HG03432 (cell line): ENCODE measurements around the gene SDK1.
A peak's percentile ranks its signal among the peaks of the same experiment; 100 is the strongest.
"Not testable (repeated sequence)": the region's sequence is repeated elsewhere in the genome, so short reads cannot be mapped to it uniquely, and the experiment has no call there.

Source experiments
- ATAC-seq: cut with Tn5 transposase; IDR thresholded peaks from one replicate; pipeline ENCODE4 v1.9.1; 2021; ENCODE audit warnings: mild to moderate bottlenecking, moderate library complexity; ENCODE audit not compliant: unreplicated experiment

The SDK1 gene

DNA sequence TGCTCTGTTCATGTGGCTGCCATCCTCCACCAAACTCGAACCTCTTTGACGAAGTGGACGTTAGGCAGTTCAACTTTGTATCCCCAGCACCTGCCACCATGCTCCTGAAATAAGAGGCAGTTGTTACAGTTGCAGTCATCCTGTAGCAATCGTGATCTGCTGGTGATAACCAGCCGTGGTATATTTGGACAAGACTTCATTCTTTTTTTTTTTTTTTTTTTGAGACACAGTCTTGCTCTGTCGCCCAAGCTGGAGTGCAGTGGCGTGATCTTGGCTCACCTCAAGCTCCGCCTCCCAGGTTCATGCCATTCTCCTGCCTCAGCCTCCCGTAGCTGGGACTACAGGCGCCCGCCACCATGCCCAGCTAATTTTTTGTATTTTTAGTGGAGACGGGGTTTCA lies 640.7 kb downstream of the SDK1 start:
- ATAC-seq = not testable (repeated sequence)

DNA sequence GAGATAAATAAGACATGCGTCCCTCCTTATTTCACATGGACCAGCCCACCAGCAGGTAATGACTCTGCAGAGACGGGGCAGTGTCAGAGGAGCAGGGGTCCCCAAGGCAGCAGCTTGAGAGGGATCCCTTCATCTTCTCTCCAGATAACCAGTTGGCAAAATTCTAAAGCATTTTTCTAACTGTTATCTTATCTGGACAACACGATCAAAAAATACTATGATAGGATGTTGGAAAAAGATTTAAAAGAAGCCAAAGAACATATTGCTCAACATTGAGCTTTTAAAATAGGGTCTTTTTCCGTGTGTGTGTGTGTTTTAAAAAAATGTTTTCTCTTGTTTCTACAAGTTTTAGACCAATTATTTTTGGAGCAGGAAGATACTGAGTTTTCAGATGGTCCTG lies 641.2 kb downstream of the SDK1 start:
- ATAC-seq = no peak

DNA sequence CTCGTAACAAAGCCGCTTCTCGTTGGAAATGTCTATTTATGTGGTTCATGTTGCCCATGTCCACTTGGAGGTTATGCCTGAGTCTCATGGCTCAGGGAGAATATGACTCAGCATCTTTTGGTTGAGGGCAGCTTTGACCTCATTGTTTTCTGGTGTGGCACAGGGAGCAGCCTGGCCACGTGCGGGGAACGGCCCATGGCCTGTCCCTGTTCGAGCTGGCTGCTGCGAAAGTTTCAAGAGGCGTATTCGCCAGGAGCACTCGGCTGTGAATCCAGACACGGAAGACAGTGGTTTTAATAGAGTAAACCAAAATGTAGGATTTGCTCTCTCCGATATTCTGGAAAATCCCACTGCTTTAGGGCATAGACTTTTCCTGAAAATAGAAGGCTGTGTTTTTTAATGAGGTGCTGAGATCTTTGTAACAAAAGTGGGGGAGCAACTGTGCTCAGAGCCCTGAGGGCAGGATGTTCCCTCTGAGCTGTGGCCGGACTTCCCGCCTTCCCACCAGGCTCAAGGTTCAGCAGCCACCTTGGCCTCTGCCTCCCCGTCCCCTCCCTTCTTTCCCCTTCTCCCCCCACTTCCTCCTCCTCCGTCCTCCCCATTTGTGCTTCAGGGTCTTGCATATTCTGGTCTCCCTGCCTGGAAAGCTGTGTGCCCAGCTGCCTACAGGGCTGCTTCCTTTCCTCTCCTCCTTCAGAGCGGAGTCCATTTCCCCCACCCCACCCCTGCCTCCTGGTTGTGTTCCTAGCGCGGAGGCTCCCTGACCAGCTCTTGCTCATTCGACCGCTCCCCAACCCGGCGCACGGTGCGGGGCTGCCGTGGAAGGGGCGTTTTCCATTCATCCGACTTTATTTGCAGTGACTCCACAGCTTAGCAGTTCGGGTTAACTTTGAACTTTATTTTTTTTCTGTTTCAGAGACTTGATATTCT lies 642.0 kb downstream of the SDK1 start:
- no peak for ATAC-seq

DNA sequence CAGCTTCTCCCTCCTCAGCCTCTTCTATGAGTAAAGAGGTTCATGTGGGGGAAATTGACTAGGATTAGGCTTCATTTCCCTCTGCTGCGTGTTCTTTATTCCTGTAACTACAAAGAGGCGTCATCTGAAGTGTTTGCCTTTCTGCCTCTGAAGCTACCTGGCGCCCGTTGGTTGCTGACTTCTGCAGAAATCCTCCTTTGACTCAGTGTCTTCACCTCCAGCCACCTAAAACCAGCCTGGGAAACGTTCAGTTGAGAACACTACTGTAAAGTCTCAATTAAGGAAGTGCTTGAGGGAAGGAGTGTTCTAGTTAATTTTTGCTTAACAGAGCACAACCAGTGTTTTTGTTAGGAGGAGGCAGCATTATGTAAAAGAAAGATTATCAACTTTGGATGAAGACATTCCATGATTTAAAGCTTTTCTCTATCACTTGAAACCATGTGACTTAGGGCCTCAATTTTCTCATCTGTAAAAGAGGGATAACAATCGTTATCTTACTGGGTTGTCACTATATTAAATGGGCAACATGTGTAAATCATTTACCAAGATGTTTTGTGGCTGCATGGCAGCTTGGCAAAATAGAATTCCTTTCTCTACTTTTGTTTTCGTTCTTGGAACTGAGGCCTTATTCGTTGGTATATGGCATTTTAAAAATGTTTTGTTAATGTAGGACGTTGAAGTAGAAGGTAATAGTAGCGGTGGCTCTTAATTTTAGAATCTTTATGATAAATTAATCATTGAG lies 642.9 kb downstream of the SDK1 start:
- ATAC-seq = no peak

DNA sequence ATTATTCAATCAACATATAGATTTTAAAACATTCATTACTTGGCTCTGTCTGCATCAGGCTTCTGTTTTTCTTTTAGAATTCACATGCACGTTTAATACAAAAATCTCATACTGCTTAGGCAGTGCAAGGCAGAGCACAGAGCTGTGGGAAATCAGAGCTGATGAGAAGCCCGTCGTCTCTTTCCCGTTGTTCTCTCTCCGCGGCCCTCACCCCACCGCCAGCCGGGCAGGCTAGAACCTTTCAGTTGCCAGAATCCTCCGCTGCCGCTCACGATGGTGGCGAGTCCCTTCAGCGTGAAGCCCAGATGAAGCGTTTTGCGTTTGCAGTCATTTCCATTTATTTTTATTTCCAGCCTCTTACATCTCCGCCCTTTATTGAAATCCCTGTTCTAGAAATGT lies 648.2 kb downstream of the SDK1 start:
- no peak for ATAC-seq

DNA sequence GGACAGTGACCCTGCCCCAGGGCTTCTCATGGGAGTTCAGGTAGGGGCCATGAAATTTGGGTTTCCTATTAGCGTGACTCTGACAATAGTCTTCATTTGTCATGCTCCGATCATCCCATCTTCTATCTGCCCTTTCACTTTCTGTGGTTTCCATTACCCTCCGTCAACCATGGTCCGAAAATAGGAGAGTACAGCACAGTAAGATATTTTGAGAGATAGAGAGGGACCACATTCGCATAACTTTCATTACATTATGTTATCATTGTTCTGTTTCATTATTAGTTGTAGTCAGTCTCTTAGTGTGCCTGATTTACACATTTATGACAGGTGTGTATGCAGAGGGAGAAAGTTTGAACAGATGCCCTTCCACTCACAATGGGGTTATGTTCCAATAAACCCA lies 649.2 kb downstream of the SDK1 start:
- ATAC-seq = peak; percentile 75

DNA sequence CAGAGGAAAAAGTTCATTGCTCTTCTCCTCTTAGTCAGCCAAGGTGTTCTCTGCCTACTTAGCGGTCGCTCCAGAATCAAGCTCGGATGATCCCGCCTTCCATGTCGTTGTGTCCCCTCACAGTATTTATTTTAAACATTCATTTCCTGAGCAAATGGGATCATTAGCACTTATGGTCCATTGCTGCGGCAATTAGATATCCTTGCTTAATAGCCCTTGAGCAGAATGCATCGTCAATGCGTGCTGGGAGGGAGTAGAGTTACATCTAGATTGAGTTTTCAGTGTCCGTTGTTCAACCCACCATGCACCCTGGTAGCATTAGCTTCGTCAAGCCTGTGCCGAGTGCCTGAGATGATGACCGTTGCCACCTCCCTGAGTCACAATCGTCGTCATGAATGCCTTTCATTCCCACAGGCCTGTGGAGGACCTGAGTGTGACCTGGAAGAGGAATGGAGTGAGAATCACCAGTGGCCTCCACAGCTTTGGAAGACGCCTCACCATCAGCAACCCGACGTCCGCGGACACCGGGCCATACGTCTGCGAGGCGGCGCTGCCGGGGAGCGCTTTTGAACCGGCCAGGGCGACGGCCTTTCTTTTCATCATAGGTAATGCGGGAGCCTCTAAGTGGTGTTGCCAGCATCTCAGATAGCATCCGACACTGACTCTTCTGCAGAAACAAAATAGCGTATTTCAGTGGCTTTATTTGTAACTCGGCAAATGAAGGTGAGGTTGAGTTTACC lies 650.4 kb downstream of the SDK1 start:
- ATAC-seq = no peak

DNA sequence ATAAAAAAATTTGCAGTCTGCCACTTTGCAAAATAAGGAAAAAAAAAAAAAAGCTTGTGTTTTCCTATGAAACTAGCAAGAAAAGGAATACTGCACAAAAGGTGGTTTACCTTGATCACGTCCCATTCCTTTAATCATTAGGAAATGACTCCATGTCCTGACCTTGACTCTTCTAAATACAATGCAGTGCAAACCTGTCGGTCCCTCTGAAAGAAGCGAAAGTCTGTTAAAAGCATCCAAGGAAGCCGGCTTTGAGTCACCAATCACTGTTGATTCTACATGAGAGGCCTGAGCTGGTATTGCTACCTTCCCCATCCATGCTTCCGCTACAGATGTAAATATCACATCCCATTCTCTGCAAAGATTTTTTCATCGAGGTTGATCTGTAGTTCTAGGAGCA lies 652.1 kb downstream of the SDK1 start:
- no peak for ATAC-seq

DNA sequence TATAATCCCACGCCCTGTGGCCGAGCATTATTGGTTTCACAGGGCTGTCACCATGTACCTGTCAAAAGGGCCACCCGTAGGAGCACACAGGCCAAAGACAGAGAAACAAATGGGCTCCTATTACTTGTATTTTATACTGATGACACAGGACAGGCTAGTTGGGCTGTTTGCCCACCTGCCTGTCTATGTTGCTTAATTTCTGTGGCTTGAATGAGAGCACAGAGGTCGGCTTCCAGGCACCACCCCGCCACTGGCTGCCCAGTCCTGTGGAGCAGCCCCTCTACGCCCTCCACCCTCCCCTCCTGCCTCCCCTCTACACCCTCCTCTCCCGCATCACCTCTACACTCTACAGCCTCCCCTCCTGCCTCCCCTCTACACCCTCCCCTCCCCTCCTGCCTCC lies 652.9 kb downstream of the SDK1 start:
- no peak for ATAC-seq

DNA sequence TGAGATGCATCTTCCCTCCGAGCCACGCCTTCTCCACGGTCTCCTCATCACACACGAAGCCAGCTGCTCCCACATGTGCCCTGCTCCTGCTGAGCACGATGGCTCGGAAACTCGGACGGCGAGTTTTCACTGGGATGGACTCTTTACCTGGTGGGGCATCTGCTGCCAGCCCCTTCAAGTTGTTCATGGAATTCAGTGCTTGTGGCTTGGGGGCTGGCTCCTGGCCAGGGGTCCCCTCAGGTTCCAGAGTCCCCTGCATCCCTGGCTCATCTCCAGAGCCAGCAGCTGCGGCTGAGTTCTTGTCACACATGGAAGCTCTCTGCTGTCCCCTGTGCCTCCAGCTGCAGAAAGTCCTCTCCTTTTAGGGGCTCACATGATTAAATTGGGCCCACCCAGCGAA lies 654.0 kb downstream of the SDK1 start:
- no peak for ATAC-seq

DNA sequence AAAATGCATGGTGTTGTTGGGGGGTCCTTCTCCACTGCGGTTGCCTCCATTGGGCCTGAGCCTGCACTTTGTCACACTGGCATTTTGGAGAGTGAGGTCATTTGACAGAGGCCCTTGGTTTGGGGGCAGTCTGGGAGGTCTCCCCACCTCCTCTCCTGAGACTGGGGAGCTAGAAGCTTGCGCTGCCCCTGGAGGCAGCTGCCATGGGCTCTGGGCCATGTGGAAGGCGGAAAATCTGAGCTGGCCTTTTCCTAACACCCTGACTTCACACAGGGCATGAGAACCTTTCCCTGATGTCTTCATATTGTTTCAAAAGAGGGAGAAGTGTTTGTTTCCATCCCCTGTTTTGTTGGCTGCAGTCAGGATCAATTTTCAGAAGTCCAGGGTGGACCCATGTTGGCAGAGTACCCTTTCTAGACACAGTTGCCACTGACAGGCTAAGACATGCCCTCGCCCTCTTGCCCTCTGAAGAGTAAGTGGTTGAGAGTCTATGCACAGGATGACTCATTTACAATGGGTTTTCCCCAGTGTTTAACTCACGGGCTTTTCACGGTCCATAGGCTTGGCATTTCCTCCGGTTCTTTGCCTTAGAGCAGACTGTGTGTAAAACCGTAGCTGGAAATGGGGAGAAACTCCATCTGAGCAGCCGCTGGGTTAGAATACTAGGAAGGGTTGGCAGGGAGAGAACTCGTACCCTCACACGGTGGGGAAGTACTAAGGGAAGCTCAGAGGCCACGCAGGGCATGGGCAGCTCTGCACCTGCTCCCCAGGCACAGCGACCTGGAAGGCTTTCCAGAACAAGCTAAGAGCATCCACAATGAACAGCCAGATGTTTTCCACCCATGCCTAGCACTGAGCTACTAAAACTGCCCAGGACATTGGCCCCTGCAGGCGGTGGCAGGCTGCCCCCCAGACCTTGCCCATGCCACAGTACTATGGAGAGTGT lies 655.0 kb downstream of the SDK1 start:
- peak; percentile 90 for ATAC-seq

DNA sequence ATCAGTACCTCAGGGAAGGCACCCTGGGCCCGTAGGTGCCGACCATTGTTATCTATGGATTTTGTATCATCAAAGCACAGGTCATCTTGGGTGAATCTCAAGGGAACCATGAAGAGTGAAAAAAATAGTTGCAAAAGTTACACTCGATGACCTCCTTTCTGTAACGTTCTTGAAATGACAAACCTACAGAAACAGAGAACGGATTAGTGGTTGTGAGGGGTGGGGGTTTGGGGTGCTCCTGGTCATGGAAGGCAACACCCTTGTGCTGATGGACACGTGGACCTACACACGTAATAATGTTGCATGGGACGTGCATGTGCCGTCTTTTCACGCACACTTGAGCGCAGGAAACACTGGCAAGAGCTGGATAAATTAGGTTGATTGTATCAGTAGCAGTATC lies 655.9 kb downstream of the SDK1 start:
- ATAC-seq = peak; percentile 48

DNA sequence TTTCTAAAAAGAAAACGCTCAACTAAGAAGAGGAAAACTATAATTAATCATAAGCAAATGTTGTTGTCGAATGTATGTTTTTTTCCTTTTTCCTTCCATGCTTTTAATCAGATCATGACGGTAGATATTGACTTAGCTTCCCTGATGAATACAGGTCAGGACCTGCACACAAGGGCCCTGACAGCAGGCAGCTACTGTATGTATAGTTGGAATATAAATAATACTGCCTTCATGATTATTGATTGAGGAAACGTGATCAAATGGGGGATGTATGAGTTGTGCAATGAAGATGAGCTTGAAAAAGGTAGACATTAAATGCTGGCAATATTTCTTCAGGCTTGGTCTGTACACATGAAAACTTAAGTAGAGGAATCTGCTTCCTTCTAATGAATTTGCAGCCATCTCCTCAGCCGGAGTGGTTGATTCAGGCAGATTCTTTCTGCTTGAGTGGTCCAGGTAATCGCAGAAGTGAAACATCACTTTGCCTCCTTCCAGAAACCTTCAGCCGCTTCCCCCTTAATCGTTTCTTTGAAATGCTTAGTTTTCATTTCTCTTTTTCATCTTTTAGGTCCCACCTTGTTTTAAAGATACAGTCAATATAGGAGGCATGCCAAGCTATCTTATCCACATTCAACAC lies 656.5 kb downstream of the SDK1 start:
- no peak for ATAC-seq

DNA sequence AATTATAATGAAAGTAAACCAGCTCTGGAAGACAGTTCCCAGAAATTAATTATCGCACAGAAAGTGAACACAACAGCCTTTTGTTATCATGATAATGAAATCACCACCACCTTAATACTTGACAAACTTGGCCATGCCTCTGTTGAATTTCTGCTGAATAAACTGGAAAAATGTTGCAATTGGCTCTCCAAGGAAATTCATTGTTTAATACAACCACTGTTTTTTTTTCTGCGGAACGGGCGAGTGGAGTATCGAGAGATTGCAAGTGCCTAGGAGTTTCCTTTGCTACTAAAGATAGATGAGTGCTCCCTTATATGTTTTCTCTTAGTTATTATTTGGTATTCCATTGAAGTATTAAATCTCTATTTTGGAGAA lies 657.0 kb downstream of the SDK1 start:
- no peak for ATAC-seq

DNA sequence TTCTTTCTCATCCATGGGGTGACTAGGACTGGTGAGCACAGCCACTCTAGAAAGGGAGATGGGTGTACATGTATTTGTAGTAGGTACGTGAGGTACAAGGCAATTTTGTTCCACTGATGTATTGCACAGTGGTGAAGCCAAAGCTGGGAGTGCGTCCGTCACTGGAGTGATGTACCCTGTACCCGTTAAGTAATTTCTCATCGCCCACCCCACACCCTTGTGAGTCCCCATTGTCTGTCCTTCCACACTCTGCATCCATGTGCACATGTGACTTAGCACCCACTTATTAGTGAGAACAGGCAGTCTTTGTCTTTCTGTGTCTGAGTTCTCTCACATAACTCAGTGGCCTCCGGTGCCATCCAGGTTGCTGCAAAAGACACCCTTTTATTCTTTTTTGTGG lies 658.3 kb downstream of the SDK1 start:
- no peak for ATAC-seq

DNA sequence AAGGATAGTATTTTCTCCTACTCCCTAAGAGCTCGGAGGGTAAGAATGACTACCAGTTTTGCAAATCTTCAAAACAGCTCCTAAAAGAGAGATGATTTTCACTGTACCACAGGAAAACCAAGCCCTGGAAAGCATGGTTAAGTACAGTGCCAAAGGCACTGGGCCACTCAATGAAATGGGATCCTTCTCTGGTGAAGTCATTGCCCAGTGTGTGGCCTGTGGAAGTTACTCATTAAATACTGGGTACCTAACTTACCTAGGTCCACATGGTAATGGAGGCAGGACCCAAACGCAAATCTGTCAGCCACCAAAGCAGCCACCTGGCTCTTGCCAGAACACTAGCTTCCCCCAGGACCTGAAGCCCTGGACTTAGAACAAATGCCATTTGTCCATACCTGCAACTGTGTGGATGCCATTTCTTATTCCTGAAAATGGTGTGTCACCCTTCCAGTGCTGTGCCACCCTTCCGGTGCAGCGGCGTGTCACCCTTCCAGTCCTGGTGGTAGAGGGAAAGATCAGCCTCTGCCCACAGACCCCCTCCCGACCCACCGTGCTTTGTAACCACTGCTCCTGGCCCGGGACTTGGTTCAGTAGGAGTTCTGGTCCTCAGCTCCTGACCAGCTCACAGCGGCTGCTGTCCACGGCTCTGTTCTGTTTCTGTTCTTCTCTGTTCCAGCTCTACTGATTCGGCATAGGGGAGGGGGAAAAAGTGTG lies 659.2 kb downstream of the SDK1 start:
- ATAC-seq = no peak

DNA sequence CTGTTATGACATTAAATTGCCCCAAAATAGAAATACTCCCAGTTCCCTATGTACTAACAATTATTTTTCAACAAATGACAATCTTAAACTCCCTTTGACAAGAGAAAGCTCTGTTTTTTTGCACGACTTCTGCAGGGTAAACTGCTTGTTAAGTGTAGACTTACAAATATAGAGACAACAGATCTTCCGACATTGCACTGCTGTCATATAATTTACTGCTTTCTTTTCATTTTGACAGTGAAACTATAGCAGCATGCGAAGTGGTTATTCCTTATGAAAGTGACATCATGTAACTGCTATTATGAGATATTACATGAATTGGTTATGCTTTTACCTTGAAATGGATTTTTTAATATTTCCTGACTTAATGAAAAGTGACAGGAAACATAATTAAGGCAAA lies 659.9 kb downstream of the SDK1 start:
- ATAC-seq = no peak

DNA sequence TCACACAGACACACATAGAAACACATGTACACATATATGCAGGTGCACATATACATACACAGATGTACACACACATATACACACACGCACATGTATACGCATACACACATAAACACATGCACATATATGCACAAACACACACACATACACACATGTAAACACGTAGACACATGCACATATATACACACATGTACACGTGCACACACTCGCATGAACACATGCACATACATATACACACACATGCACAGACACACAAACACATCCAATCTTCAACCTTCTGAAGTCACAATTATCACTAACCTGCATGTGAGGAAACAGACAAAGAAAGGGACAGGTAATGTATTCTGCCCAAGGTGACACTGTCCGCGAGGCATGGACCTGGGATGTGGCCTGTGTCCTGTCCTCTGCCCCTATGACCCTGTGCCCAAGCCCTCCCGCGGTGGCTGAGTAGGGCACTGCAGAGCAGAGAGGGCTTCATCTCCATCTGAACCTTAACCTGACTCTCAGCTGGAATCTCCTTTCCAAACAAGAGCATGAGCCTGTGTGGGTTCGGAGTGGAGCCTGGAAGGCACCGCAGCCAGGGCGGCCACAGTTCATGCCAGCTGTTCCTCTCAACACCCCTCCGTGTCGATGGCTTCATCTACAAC lies 660.9 kb downstream of the SDK1 start:
- no peak for ATAC-seq

DNA sequence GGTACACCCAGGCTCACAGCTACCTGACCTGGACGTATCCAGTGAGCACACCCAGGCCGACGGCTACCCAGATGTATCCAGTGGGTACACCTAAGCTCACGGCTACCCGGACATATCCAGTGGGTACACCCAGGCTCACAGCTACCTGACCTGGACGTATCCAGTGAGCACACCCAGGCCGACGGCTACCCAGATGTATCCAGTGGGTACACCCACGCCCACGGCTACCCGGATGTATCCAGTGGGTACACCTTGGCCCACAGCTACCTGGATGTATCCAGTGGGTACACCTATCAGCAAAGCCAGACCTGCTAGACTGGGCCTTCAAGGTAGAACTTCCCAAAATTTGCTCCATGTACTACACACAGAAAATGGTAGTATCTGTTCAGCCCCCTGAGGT lies 662.7 kb downstream of the SDK1 start:
- ATAC-seq = not testable (repeated sequence)
